ENCODE results near the gene FBXL7.

FBXL7 gene

DNA sequence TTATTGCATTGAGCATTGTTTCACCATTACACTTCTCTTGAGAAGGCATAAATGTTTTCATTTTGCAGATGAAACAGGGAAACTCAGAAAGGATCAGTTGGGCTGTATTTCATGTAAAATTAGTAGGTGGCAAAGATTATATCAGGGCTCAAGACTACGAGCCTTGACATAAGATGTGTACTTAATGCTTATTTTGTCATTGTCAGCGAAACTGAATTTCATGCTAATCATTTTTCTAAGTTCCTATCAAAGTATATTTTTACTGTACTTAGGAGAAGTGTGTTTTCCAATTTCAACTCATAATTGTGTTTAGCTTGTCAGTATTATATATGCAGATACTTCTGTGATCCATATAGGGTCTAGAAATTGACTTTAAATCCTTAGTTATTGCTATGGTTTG, 123.8 kb downstream of the FBXL7 start:
- H2AFZ ChIP-seq (ENCODE audit: low read depth, low read length) = no peak overlapping the region
- H3K27me3 ChIP-seq (ENCODE audit: insufficient read depth, low read length) = no peaks in the 10 kb centered on the region
- H3K9me3 ChIP-seq (ENCODE audit: low read length) = no peaks in the 10 kb centered on the region
- H3K4me1 ChIP-seq (ENCODE audit: insufficient read depth, low read length) = no peaks in the 10 kb centered on the region
- no peaks in the 10 kb centered on the region for H3K36me3 ChIP-seq (ENCODE audit: insufficient read depth, low read length)
- no peak overlapping the region for H3K4me3 ChIP-seq (ENCODE audit: low read length)

DNA sequence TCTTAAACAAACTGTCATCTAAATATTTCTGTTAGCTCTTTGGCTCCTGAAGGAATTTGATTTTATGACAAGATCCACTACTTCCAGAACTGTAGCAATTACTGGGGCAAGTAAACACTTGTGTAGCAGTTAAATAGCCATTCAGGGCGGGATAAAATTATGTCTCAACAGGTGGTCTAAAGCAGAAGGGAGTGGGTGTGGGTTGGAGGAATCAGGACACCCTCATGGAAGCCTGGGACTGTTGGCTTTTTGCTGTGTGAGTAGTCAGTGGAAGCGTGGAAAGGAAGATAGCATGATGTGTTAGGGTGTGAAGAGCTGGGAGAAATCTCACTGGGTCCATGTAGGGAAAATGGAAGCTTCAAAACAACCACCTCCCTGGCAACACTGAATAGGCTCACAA, 127.1 kb downstream of the FBXL7 start:
- no peaks in the 10 kb centered on the region for H3K36me3 ChIP-seq (ENCODE audit: insufficient read depth, low read length)
- H2AFZ ChIP-seq (ENCODE audit: low read depth, low read length) = no peak overlapping the region
- no peaks in the 10 kb centered on the region for H3K27me3 ChIP-seq (ENCODE audit: insufficient read depth, low read length)
- no peaks in the 10 kb centered on the region for H3K9me3 ChIP-seq (ENCODE audit: low read length)
- H3K4me1 ChIP-seq (ENCODE audit: insufficient read depth, low read length) = no peaks in the 10 kb centered on the region
- no peak overlapping the region for H3K4me3 ChIP-seq (ENCODE audit: low read length)

DNA sequence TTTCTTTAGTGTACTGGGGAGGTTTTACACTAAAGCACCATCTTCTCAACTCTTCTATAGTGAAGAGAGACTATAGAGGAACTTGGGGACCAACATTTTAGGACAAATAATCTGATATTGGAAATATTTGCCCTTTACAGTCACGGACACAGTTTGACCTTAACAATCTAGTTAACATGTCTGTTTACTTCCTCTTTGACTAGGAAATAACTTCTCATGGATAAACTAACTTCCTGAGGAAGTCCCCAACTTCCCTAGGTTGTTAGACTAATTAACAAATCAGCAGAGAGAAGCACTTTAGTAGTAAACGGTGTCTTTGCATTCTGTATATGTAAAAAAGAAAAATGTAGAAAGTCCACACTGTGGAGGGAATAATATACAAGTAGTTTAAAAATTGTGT, 127.7 kb downstream of the FBXL7 start:
- no peak overlapping the region for H2AFZ ChIP-seq (ENCODE audit: low read depth, low read length)
- H3K4me1 ChIP-seq (ENCODE audit: insufficient read depth, low read length) = no peaks in the 10 kb centered on the region
- H3K4me3 ChIP-seq (ENCODE audit: low read length) = no peak overlapping the region
- H3K9me3 ChIP-seq (ENCODE audit: low read length) = no peaks in the 10 kb centered on the region
- no peaks in the 10 kb centered on the region for H3K27me3 ChIP-seq (ENCODE audit: insufficient read depth, low read length)
- H3K36me3 ChIP-seq (ENCODE audit: insufficient read depth, low read length) = no peaks in the 10 kb centered on the region

DNA sequence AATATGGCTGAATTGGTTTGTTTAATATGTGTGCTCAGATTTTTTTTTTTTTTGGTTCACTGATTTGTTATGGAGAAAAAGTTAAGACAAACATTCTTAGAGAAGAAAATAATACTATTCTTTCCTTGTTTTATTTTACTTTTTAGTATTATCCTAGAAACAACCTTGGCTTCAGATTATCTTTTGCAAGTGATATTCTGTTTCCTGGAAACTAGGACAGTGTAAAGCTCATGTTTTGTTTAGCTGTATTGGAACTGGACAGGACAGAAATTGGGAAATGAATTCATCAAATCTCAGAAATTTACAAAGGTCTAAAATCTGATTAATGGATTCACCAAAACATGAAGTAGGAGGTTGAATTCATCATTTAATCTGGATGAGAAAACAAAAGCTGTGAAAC, 130.5 kb downstream of the FBXL7 start:
- Histone ChIP-seq H3K27me3 (ENCODE audit: insufficient read depth, low read length) (no peaks in the 10 kb centered on the region), H3K4me1 (ENCODE audit: insufficient read depth, low read length) (no peaks in the 10 kb centered on the region), H3K9me3 (ENCODE audit: low read length) (no peaks in the 10 kb centered on the region), H3K36me3 (ENCODE audit: insufficient read depth, low read length) (no peaks in the 10 kb centered on the region), H2AFZ (ENCODE audit: low read depth, low read length) (no peak overlapping the region), H3K4me3 (ENCODE audit: low read length) (no peak overlapping the region)

DNA sequence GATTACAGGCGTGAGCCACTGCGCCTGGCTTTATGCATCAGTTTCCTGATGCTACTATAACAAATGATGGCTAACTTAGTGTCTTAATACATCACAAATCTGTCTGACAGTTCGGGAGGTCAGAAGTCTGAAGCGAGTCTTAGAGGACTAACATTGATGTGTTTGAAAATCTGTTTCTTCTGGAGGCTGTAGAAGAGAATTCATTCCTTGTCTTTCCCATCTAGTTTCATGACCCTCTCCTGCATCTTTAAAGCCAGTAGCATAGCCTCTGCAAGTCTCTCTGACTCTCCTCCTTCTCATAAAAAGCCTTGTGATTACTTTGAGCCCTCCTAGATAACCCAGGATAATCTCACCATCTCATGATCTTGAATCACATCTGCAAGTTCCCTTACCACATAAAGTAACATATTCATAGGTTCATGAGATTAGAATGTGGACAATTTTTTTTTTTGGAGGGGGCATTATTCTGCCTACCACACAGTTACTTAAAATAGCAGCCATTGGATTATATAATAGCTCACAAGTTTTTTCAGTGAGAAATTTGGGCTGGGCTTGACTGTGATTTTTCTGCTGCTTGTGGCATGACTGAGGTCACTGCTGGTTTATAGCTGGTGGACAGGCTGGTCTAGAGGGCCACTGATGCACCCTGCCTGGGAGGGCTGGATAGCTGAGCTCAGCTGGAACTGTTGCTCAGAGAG, 134.8 kb downstream of the FBXL7 start:
- no peaks in the 10 kb centered on the region for H3K4me1 ChIP-seq (ENCODE audit: insufficient read depth, low read length)
- no peaks in the 10 kb centered on the region for H3K9me3 ChIP-seq (ENCODE audit: low read length)
- H2AFZ ChIP-seq (ENCODE audit: low read depth, low read length) = no peak overlapping the region
- no peaks in the 10 kb centered on the region for H3K27me3 ChIP-seq (ENCODE audit: insufficient read depth, low read length)
- no peaks in the 10 kb centered on the region for H3K36me3 ChIP-seq (ENCODE audit: insufficient read depth, low read length)
- no peak overlapping the region for H3K4me3 ChIP-seq (ENCODE audit: low read length)

DNA sequence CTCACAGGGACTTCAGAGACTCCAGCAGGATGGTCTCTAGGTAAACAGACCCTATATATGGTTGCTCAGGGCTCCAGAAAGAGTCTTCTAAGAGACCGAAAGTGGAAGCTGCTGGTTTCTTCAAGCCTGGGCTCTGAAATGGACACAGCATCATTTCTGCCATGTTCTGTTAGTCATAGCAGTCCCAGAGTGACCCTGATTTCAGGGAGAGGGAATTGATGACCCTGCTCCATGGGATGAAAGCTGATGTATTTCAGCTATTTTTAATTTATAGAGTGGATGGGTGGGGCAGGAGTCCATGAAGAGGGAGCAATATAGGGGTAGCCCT, 135.3 kb downstream of the FBXL7 start:
- H3K27me3 ChIP-seq (ENCODE audit: insufficient read depth, low read length) = no peaks in the 10 kb centered on the region
- no peaks in the 10 kb centered on the region for H3K36me3 ChIP-seq (ENCODE audit: insufficient read depth, low read length)
- no peak overlapping the region for H3K4me3 ChIP-seq (ENCODE audit: low read length)
- no peaks in the 10 kb centered on the region for H3K4me1 ChIP-seq (ENCODE audit: insufficient read depth, low read length)
- no peak overlapping the region for H2AFZ ChIP-seq (ENCODE audit: low read depth, low read length)
- H3K9me3 ChIP-seq (ENCODE audit: low read length) = no peaks in the 10 kb centered on the region

DNA sequence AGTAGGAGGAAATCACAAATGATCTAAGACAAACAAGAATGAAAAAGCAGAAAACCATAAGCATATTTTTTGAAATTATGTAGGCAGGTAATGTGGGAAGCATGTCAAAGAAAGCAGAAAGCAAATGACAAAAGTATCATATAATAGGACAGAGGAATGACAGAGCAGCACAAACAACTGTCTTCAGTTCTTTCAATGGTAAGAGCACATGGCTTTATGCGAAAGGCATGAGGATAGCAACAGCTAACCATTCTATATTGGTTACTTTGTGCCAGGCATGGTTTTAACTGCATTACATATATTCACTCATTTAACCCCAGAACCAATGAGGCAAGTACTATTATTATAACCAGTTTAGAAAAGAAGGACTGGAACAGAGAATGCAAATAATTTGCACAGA, 137.4 kb downstream of the FBXL7 start:
- no peak overlapping the region for H2AFZ ChIP-seq (ENCODE audit: low read depth, low read length)
- H3K36me3 ChIP-seq (ENCODE audit: insufficient read depth, low read length) = no peaks in the 10 kb centered on the region
- no peaks in the 10 kb centered on the region for H3K27me3 ChIP-seq (ENCODE audit: insufficient read depth, low read length)

DNA sequence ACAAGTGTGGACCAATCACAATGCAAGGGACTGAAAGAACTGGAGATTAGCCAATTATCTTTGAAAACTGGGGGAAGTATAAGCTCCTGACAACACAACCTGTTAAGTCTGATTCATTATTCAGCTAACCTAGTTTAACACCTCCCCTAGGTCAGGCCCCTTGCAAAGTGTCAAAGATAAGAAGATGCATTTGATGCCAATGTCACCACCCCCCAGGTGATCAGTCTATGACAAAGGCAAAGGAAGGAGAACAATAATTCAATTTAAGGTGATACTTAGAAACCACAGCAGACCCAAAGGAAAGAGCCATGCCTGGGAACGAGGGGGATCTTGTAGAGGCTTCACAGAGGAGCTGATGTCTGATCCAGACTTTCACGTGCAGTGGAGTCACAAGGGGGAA, 137.9 kb downstream of the FBXL7 start:
- no peak overlapping the region for H2AFZ ChIP-seq (ENCODE audit: low read depth, low read length)
- H3K27me3 ChIP-seq (ENCODE audit: insufficient read depth, low read length) = no peaks in the 10 kb centered on the region
- H3K4me3 ChIP-seq (ENCODE audit: low read length) = no peak overlapping the region
- H3K36me3 ChIP-seq (ENCODE audit: insufficient read depth, low read length) = no peaks in the 10 kb centered on the region
- no peaks in the 10 kb centered on the region for H3K9me3 ChIP-seq (ENCODE audit: low read length)
- no peaks in the 10 kb centered on the region for H3K4me1 ChIP-seq (ENCODE audit: insufficient read depth, low read length)

More for the DNA sequence above, 137.4 kb downstream of the FBXL7 start:
- no peak overlapping the region for H3K4me3 ChIP-seq (ENCODE audit: low read length)
- H3K4me1 ChIP-seq (ENCODE audit: insufficient read depth, low read length) = no peaks in the 10 kb centered on the region
- H3K9me3 ChIP-seq (ENCODE audit: low read length) = no peaks in the 10 kb centered on the region

DNA sequence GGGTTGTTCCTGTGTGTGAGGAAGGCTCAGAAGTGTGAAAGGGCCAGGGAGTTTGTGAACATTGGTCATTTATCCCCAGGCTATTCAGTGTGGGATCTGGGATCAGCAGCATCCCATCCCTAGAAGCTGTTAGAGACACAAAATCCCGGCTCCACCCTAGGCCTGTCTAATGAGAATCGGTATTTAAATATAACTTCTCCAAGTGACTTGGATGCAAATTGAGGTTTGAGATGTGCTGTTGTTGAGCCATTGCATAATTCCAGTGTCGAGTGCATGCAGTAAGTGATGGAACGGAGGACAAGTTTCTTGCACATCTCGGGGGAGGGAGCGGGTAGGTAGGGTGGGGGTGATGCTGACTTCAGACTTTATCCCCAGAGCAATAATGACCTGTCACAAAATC, 138.3 kb downstream of the FBXL7 start:
- no peak overlapping the region for H2AFZ ChIP-seq (ENCODE audit: low read depth, low read length)
- no peaks in the 10 kb centered on the region for H3K4me1 ChIP-seq (ENCODE audit: insufficient read depth, low read length)
- H3K36me3 ChIP-seq (ENCODE audit: insufficient read depth, low read length) = no peaks in the 10 kb centered on the region
- H3K4me3 ChIP-seq (ENCODE audit: low read length) = no peak overlapping the region
- H3K27me3 ChIP-seq (ENCODE audit: insufficient read depth, low read length) = no peaks in the 10 kb centered on the region
- H3K9me3 ChIP-seq (ENCODE audit: low read length) = no peaks in the 10 kb centered on the region

DNA sequence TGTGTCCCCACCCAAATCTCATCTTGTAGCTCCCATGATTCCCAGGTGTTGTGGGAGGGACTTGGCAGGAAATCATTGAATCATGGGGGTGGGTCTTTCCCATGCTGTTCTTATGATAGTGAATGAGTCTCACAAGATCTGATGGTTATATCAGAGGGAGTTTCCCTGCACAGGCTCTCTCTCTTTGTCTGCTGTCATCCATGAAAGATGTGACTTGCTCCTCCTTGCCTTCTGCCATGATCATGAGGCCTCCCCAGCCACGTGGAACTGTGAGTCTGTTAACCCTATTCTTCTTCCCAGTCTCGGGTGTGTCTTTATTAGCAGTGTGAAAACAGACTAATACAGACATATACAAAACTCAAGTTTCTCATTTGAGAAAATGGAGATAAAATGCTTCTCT, 139.3 kb downstream of the FBXL7 start:
- H3K4me3 ChIP-seq (ENCODE audit: low read length) = no peak overlapping the region
- H3K9me3 ChIP-seq (ENCODE audit: low read length) = no peaks in the 10 kb centered on the region
- no peaks in the 10 kb centered on the region for H3K4me1 ChIP-seq (ENCODE audit: insufficient read depth, low read length)
- H3K36me3 ChIP-seq (ENCODE audit: insufficient read depth, low read length) = no peaks in the 10 kb centered on the region
- no peaks in the 10 kb centered on the region for H3K27me3 ChIP-seq (ENCODE audit: insufficient read depth, low read length)
- no peak overlapping the region for H2AFZ ChIP-seq (ENCODE audit: low read depth, low read length)

DNA sequence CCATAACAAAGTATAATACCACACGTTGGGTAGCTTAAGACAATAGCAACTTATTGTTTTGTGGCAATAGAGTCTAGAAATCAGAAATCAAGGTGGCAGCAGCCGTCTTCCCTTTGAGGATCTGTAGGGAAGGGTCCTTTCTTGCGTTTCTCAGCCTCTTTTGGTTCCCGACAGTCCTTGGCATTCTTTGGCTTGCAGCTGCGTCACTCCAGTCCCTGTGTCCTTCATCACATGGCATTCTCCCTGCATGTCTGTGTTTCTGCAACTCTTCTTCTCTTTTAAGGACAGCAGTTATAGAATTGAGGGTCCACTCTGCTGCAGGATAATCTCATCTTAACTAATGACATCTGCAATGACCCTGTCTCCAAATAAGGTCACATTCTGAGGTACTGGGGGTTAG, 140.1 kb downstream of the FBXL7 start:
- Histone ChIP-seq H3K36me3 (ENCODE audit: insufficient read depth, low read length) (no peaks in the 10 kb centered on the region), H3K9me3 (ENCODE audit: low read length) (no peaks in the 10 kb centered on the region), H3K27me3 (ENCODE audit: insufficient read depth, low read length) (no peaks in the 10 kb centered on the region), H3K4me3 (ENCODE audit: low read length) (no peak overlapping the region), H2AFZ (ENCODE audit: low read depth, low read length) (no peak overlapping the region), H3K4me1 (ENCODE audit: insufficient read depth, low read length) (no peaks in the 10 kb centered on the region)

DNA sequence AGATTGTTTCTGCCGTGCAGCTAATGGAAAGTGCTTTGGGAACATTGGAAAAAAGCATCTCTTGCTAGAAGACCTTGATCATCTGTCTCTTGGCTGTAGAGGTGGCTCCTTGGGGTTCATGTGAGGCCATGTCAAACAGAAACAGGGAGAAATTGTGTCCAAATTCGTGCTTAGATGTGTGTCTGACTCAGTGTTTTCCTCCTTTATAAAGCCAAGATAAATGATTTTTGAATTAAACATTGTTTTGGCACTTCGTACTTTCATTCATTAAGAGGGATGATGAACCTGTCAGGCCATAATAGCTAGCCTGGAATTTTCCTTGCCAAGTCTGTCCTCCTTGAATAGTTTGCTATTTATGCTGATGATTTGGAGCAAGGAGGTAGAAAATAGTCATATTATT, 143.8 kb downstream of the FBXL7 start:
- Histone ChIP-seq H3K36me3 (ENCODE audit: insufficient read depth, low read length) (no peaks in the 10 kb centered on the region), H3K4me3 (ENCODE audit: low read length) (no peak overlapping the region), H3K27me3 (ENCODE audit: insufficient read depth, low read length) (no peaks in the 10 kb centered on the region), H3K4me1 (ENCODE audit: insufficient read depth, low read length) (no peaks in the 10 kb centered on the region), H3K9me3 (ENCODE audit: low read length) (no peaks in the 10 kb centered on the region), H2AFZ (ENCODE audit: low read depth, low read length) (no peak overlapping the region)

DNA sequence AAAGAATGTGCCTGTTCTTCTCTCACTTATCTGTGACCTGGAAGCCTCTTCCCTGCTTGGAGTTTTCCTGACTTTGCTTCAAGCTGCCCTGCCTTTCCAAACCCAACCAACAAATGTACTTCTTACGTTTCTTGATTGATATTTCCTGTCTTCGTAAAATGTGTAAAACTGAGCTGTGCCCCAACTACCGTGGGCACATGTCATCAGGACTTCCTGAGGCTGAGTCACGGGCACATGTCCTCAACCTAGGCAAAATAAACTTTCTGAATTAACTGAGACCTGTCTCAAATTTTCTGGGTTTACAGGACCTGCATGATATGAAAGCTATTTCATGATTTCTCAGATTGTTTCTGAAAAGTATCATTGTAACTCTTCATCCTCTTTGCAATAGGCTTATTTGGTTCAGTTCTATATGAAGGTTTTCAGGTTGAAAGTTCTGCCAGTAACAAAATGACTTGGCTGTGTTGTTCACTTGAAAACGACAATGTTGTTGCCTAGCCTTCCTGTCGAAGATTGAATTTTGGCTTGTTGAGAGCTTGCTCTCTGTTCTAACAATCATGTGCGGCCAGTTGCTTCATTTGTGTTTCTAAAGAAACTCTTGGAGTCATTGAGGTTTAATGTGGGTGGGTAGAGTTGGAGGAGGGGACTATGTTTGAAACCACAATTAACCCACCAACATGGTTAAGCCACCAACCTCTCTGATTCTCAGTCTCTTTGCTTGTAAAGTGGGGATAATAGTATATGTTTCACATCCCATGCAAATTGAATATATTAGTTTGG, 145.6 kb downstream of the FBXL7 start:
- no peaks in the 10 kb centered on the region for H3K27me3 ChIP-seq (ENCODE audit: insufficient read depth, low read length)

DNA sequence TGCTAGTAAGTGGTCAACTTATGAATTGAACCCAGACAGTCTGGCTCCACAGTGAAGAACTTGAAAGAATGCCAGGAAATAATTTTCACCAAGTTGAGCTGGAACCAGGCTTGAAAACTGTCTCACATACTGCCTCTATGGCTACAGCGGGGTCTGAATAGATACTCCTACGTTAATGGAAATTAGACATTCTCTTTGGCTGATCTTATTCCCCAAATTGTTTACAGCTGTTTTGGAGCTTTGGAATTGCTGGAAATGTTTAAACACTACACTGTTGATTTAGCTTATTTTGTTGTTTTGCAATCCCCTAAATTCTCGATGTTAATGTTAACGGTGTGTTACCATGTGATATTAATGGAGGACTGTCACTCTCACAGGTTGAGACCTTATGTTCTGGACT, 146.4 kb downstream of the FBXL7 start:
- Histone ChIP-seq H3K36me3 (ENCODE audit: insufficient read depth, low read length) (no peaks in the 10 kb centered on the region), H2AFZ (ENCODE audit: low read depth, low read length) (no peak overlapping the region), H3K4me3 (ENCODE audit: low read length) (no peak overlapping the region), H3K27me3 (ENCODE audit: insufficient read depth, low read length) (no peaks in the 10 kb centered on the region), H3K4me1 (ENCODE audit: insufficient read depth, low read length) (no peaks in the 10 kb centered on the region), H3K9me3 (ENCODE audit: low read length) (no peaks in the 10 kb centered on the region)

More for the DNA sequence above, 145.6 kb downstream of the FBXL7 start:
- Histone ChIP-seq H3K4me3 (ENCODE audit: low read length) (no peak overlapping the region), H2AFZ (ENCODE audit: low read depth, low read length) (no peak overlapping the region), H3K36me3 (ENCODE audit: insufficient read depth, low read length) (no peaks in the 10 kb centered on the region), H3K4me1 (ENCODE audit: insufficient read depth, low read length) (no peaks in the 10 kb centered on the region), H3K9me3 (ENCODE audit: low read length) (no peaks in the 10 kb centered on the region)
